ENCODE measurements around the gene ID2. TPM values are rescaled to one million over a fixed set of nuclear protein-coding genes. Genes with fewer than 3 reads are reported as not detected.

Gene ID2
- total and polyA plus RNA-seq, 4 experiments from 2014 or later = 50.8 to 191 (median 97.2) TPM

DNA sequence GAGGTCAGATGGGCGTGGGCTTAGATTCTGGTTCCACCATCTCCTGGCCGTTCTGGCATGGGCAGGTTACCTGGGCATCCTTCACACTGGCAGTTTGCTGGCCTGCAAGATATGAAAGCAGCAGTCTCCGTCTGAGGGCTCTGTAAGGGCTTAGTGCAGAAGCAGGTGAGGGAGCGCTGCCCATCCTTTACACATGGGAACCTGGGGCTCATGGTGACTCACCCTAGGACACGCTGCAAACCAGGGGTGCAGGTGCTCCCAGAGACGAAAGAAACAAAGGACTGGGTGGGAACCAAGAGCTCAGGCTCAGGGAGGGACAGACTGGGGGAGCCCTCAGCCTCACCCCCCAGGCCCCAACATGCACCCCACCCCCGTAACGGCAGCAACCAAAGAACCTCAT, 10.7 kb upstream of the ID2 start:
- H3K9me3 ChIP-seq (ENCODE audit: control insufficient read depth in 1 of 2, low read length in 2 of 2) = no peaks in the 10 kb centered on the region
- H3K27ac ChIP-seq (ENCODE audit: low read depth, low read length) = no peak overlapping the region
- peaks cover 2% of the 10 kb centered on the region for H3K27me3 ChIP-seq (ENCODE audit: insufficient read depth, low read length)
- POLR2A ChIA-PET (ENCODE audit: partially characterized antibody) = interaction anchor here (1.7 kb wide), 1 partner anchor 11 kb away, joined by 7 read pairs; the partner anchor contains the start of gene ID2
- intact Hi-C loops (cut with micrococcal nuclease) = no loop called here
- peaks cover 7 to 12% of the 10 kb centered on the region in 2 donors for H3K27me3 Mint-ChIP-seq
- H3K36me3 ChIP-seq (ENCODE audit: insufficient read depth, low read length) = no peaks in the 10 kb centered on the region
- H3K4me1 ChIP-seq (ENCODE audit: insufficient read depth, low read length) = no peaks in the 10 kb centered on the region
- H3K27ac Mint-ChIP-seq = no peak overlapping the region
- H3K4me3 ChIP-seq (ENCODE audit: low read length in 2 of 2) = no peak overlapping the region
- DNase-seq = no peak
- peaks cover 5 to 26% (median 22%) of the 10 kb centered on the region in 8 donors for H3K9me3 Mint-ChIP-seq
- no peak overlapping the region for H3K4me3 Mint-ChIP-seq
- CTCF ChIA-PET (ENCODE audit: partially characterized antibody) = no interaction called here
- no peaks in the 10 kb centered on the region for H3K4me1 Mint-ChIP-seq
- peaks cover 5 to 8% of the 10 kb centered on the region in 2 donors for H3K36me3 Mint-ChIP-seq

DNA sequence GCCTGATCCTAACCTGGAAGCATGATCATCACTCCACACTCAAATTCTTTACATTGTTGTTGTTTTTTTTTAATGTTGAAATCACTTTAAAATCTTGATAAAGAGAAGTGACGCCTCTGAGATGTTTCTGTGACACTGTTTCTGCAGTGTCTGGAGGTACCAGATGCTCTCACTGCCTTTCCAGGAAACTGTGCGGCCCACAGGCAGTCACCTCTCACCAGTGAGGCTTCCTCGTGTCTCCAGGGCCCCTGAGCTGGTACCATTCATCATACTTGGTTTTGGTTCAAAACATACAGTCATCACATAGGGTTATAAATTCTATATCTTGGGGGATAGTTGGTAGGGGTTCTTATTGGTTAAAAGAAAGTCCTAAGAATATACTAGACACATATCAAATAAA, 10.1 kb upstream of the ID2 start:
- intact Hi-C loops (cut with micrococcal nuclease) = no loop called here
- no peaks in the 10 kb centered on the region for H3K9me3 ChIP-seq (ENCODE audit: control insufficient read depth in 1 of 2, low read length in 2 of 2)
- H3K36me3 ChIP-seq (ENCODE audit: insufficient read depth, low read length) = no peaks in the 10 kb centered on the region
- POLR2A ChIA-PET (ENCODE audit: partially characterized antibody) = interaction anchor here (1.7 kb wide), 1 partner anchor 10 kb away, joined by 7 read pairs; the partner anchor contains the start of gene ID2
- Mint-ChIP-seq H3K27me3 (peaks cover 7 to 13% of the 10 kb centered on the region in 2 donors), H3K27ac (no peak overlapping the region), H3K9me3 (peaks cover 5 to 27% (median 22%) of the 10 kb centered on the region in 8 donors), H3K4me3 (no peak overlapping the region), H3K4me1 (no peaks in the 10 kb centered on the region), H3K36me3 (peaks cover 5 to 8% of the 10 kb centered on the region in 2 donors)
- CTCF ChIA-PET (ENCODE audit: partially characterized antibody) = interaction anchor here (1.5 kb wide), 1 partner anchor 127 kb away, joined by 3 read pairs; no protein-coding TSS in a partner anchor
- H3K27me3 ChIP-seq (ENCODE audit: insufficient read depth, low read length) = peaks cover 5% of the 10 kb centered on the region
- no peak for DNase-seq
- no peak overlapping the region for H3K27ac ChIP-seq (ENCODE audit: low read depth, low read length)
- peaks cover 3% of the 10 kb centered on the region for H3K4me1 ChIP-seq (ENCODE audit: insufficient read depth, low read length)
- H3K4me3 ChIP-seq (ENCODE audit: low read length in 2 of 2) = no peak overlapping the region

DNA sequence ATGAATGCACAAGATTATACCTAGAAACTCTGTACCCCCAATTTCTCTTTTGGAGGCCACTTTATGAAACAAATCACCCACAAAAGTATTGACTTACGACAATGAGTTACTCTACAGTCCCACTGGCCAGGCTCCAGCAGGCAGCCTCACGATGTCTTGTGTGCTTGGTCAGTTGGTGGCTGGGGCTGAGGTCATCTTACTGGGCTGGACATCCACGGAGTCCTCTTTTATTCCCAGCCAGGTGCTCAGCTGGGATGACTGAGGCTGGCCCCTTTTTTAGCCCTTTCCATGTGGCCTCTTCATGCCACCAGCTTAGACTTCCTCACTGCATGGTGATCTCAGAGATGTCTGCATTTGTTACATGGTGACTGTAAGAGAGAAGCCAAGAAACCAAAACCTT, 8.9 kb upstream of the ID2 start:
- Mint-ChIP-seq H3K27me3 (peaks cover 16 to 22% of the 10 kb centered on the region in 2 donors), H3K9me3 (peaks cover 5 to 27% (median 23%) of the 10 kb centered on the region in 8 donors), H3K4me1 (peaks cover 5 to 10% (median 9%) of the 10 kb centered on the region in 4 donors), H3K36me3 (peaks cover 5 to 8% of the 10 kb centered on the region in 2 donors), H3K4me3 (no peak overlapping the region), H3K27ac (no peak overlapping the region)
- DNase-seq = no peak
- Histone ChIP-seq H3K9me3 (ENCODE audit: control insufficient read depth in 1 of 2, low read length in 2 of 2) (no peaks in the 10 kb centered on the region), H3K4me3 (ENCODE audit: low read length in 2 of 2) (no peak overlapping the region), H3K36me3 (ENCODE audit: insufficient read depth, low read length) (no peaks in the 10 kb centered on the region), H3K4me1 (ENCODE audit: insufficient read depth, low read length) (peaks cover 14% of the 10 kb centered on the region), H3K27ac (ENCODE audit: low read depth, low read length) (no peak overlapping the region), H3K27me3 (ENCODE audit: insufficient read depth, low read length) (peaks cover 5% of the 10 kb centered on the region)
- ChIA-PET POLR2A (ENCODE audit: partially characterized antibody) (interaction anchor here (1.4 kb wide), 1 partner anchor 9 kb away, joined by 5 read pairs; the partner anchor contains the start of gene ID2), CTCF (ENCODE audit: partially characterized antibody) (interaction anchor here (1.5 kb wide), 1 partner anchor 128 kb away, joined by 3 read pairs; no protein-coding TSS in a partner anchor)
- intact Hi-C loops (cut with micrococcal nuclease) = no loop called here

DNA sequence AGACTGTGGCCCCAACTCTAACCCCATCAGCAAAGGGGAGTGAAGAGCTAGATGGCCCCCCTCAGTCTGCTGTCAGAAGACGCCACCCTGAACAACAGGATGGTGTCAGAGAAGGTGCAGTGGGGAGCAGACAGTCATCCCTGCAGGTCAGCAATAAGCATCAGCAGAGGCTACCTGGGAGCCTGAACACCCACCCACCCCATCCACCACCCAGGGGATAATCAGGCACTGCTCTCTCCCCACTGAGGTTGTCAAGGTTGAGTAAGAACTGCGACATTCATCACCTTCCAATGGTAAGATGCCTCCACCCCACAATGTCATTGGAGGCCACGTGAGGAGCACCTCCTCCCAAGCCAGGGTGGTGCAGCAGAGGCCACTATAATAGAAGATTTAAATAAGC, 8.5 kb upstream of the ID2 start:
- peaks cover 6 to 13% (median 11%) of the 10 kb centered on the region in 4 donors for H3K4me1 Mint-ChIP-seq
- no peak for DNase-seq
- POLR2A ChIA-PET (ENCODE audit: partially characterized antibody) = interaction anchor here (1.4 kb wide), 1 partner anchor 8 kb away, joined by 5 read pairs; the partner anchor contains the start of gene ID2
- H3K4me3 Mint-ChIP-seq = no peak overlapping the region
- H3K27ac ChIP-seq (ENCODE audit: low read depth, low read length) = no peak overlapping the region
- CTCF ChIA-PET (ENCODE audit: partially characterized antibody) = interaction anchor here (1.5 kb wide), 1 partner anchor 129 kb away, joined by 3 read pairs; no protein-coding TSS in a partner anchor
- intact Hi-C loops (cut with micrococcal nuclease) = no loop called here
- peaks cover 5 to 27% (median 23%) of the 10 kb centered on the region in 8 donors for H3K9me3 Mint-ChIP-seq
- H3K36me3 Mint-ChIP-seq = peaks cover 5 to 8% of the 10 kb centered on the region in 2 donors
- peaks cover 18% of the 10 kb centered on the region for H3K4me1 ChIP-seq (ENCODE audit: insufficient read depth, low read length)
- H3K4me3 ChIP-seq (ENCODE audit: low read length in 2 of 2) = no peak overlapping the region
- H3K9me3 ChIP-seq (ENCODE audit: control insufficient read depth in 1 of 2, low read length in 2 of 2) = no peaks in the 10 kb centered on the region
- H3K27me3 Mint-ChIP-seq = peaks cover 20 to 22% of the 10 kb centered on the region in 2 donors
- H3K27ac Mint-ChIP-seq = no peak overlapping the region
- no peaks in the 10 kb centered on the region for H3K36me3 ChIP-seq (ENCODE audit: insufficient read depth, low read length)
- peaks cover 5% of the 10 kb centered on the region for H3K27me3 ChIP-seq (ENCODE audit: insufficient read depth, low read length)

DNA sequence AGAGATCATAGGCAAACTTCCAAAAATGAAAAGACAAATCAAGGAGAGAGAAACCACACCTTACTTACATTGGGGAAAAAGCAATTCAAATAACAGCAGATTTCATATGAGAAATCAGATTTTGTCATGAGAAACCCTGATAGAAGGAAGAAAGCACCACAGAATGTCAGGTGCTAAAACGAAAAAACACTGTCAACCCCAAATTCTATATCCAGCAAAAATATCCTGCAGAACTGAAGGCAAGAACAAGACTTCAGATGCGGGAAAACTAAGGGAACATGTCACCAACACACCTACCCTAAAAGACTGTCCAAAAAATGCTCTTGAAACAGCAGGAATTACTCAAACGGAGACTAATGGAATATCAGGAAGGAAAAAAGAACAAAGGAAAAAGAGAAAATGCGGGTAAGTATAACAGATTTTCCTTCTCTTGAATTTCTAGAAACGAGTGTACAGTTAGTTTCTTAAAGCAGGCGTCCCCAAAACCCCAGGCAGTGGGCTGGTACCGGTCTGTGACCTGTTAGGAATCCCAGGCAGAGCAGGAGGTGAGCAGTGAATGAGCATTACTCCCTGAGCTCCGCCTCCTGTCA, 7.3 kb upstream of the ID2 start:
- Histone ChIP-seq H3K4me3 (ENCODE audit: low read length in 2 of 2) (no peak overlapping the region), H3K27me3 (ENCODE audit: insufficient read depth, low read length) (peaks cover 5% of the 10 kb centered on the region), H3K4me1 (ENCODE audit: insufficient read depth, low read length) (peaks cover 22% of the 10 kb centered on the region), H3K36me3 (ENCODE audit: insufficient read depth, low read length) (no peaks in the 10 kb centered on the region), H3K27ac (ENCODE audit: low read depth, low read length) (no peak overlapping the region), H3K9me3 (ENCODE audit: control insufficient read depth in 1 of 2, low read length in 2 of 2) (no peaks in the 10 kb centered on the region)
- intact Hi-C loops (cut with micrococcal nuclease) = no loop called here
- CTCF ChIA-PET (ENCODE audit: partially characterized antibody) = no interaction called here
- Mint-ChIP-seq H3K36me3 (peaks cover 8% of the 10 kb centered on the region in 2 donors), H3K27me3 (peaks cover 22 to 23% of the 10 kb centered on the region in 2 donors), H3K27ac (peak overlapping the region in 1 of 7 donors; percentile 7), H3K4me1 (peaks cover 8 to 17% (median 14%) of the 10 kb centered on the region in 4 donors), H3K9me3 (peaks cover 5 to 27% (median 23%) of the 10 kb centered on the region in 8 donors), H3K4me3 (peak overlapping the region in 1 of 8 donors; percentile 1)
- POLR2A ChIA-PET (ENCODE audit: partially characterized antibody) = no interaction called here
- DNase-seq = no peak

DNA sequence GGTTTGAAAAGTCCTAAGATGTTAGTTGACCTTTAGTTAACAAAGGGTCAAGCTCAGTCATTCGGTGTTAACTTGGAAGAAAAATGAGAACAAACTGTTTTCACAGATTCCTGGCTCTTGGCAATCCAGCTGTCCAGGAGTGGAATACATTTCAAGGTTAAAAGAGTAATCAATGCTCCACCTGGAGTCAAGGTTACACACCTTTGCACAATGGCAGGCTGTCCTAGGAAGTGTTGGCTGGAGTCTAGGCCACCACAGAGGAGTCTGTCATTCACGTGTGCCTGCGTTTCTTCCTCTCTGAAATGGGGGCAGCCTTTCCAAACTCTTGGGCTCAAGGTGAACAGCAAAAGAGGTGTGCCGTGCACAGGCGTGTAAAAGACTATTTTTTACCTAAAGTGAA, 6.3 kb upstream of the ID2 start:
- H3K4me1 ChIP-seq (ENCODE audit: insufficient read depth, low read length) = peaks cover 32% of the 10 kb centered on the region
- peaks cover 5% of the 10 kb centered on the region for H3K27me3 ChIP-seq (ENCODE audit: insufficient read depth, low read length)
- H3K4me3 ChIP-seq (ENCODE audit: low read length in 2 of 2) = no peak overlapping the region
- no peak overlapping the region for H3K27ac ChIP-seq (ENCODE audit: low read depth, low read length)
- peaks cover 22 to 26% of the 10 kb centered on the region in 2 donors for H3K27me3 Mint-ChIP-seq
- H3K36me3 ChIP-seq (ENCODE audit: insufficient read depth, low read length) = no peaks in the 10 kb centered on the region
- peaks cover 5 to 27% (median 23%) of the 10 kb centered on the region in 8 donors for H3K9me3 Mint-ChIP-seq
- no peaks in the 10 kb centered on the region for H3K9me3 ChIP-seq (ENCODE audit: control insufficient read depth in 1 of 2, low read length in 2 of 2)
- ChIA-PET POLR2A (ENCODE audit: partially characterized antibody) (no interaction called here), CTCF (ENCODE audit: partially characterized antibody) (no interaction called here)
- H3K36me3 Mint-ChIP-seq = peaks cover 8% of the 10 kb centered on the region in 2 donors
- H3K4me1 Mint-ChIP-seq = peaks cover 16 to 27% (median 22%) of the 10 kb centered on the region in 4 donors
- H3K4me3 Mint-ChIP-seq = peak overlapping the region in 1 of 8 donors; percentile 43
- peak overlapping the region in 1 of 7 donors; percentile 32 for H3K27ac Mint-ChIP-seq
- intact Hi-C loops (cut with micrococcal nuclease) = no loop called here
- no peak for DNase-seq

DNA sequence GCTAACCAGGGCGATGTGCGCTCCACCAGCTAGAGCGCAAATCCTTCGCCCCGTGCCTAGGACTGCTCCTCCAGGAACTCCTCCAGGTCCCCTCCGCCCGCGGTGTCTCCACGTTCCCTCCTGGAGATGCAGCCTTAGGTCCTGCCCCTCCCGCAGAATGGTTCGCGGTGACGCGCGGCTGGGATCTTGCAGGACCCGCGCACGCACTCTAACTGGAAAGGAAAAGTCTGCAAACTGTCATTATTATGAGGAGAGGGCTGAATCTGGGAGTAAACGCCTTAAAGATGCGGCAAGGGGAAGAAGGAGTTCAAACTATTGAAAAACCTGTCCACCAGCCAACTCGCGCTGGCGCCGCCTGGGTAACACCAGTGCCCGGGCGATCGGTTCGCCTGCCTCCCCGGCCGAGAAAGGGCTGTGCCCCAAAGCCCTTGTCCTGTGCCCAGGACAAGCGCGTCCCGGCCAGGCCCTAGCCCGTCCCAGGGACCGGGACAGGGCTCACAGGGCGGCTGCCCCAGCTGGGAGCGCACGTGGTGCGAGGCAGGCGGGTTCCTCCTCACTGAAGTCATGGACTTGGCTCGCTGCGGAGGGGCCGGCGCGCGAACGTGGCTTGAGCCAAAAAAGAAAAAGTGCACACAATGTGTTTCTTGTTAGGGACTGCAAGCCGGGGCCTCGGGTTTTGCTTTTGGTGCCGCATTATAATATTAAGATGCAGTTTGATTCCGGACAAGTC, 5.5 kb upstream of the ID2 start:
- ChIA-PET POLR2A (ENCODE audit: partially characterized antibody) (no interaction called here), CTCF (ENCODE audit: partially characterized antibody) (interaction anchor here (0.9 kb wide), 1 partner anchor 189 kb away, joined by 5 read pairs; no protein-coding TSS in a partner anchor)
- Mint-ChIP-seq H3K4me3 (peak overlapping the region in 2 of 8 donors; percentile 44 to 45), H3K9me3 (peaks cover 5 to 27% (median 23%) of the 10 kb centered on the region in 8 donors), H3K4me1 (peaks cover 22 to 36% (median 27%) of the 10 kb centered on the region in 4 donors), H3K27ac (peak overlapping the region in 1 of 7 donors; percentile 70), H3K27me3 (peaks cover 22 to 26% of the 10 kb centered on the region in 2 donors), H3K36me3 (peaks cover 8 to 10% of the 10 kb centered on the region in 2 donors)
- H3K4me3 ChIP-seq (ENCODE audit: low read length in 2 of 2) = no peak overlapping the region
- no peaks in the 10 kb centered on the region for H3K9me3 ChIP-seq (ENCODE audit: control insufficient read depth in 1 of 2, low read length in 2 of 2)
- peaks cover 36% of the 10 kb centered on the region for H3K4me1 ChIP-seq (ENCODE audit: insufficient read depth, low read length)
- no peak overlapping the region for H3K27ac ChIP-seq (ENCODE audit: low read depth, low read length)
- peaks cover 5% of the 10 kb centered on the region for H3K27me3 ChIP-seq (ENCODE audit: insufficient read depth, low read length)
- DNase-seq = no peak
- no peaks in the 10 kb centered on the region for H3K36me3 ChIP-seq (ENCODE audit: insufficient read depth, low read length)
- intact Hi-C loops (cut with micrococcal nuclease) = no loop called here
